K562 (cell line): ENCODE data around the gene SPDEF. TPM values are rescaled to one million over a fixed set of nuclear protein-coding genes. Genes with fewer than 3 reads are reported as not detected.

Experiments
- ATAC-seq: fragments of 200-7000 bp; cut with Tn5 transposase; 3 replicates; pipeline ENCODE4 v1.9.1; 2020; ENCODE audit warnings: moderate library complexity
- BruUV-seq: library from RNA; stranded (reverse); fragments of 400-500 nt; replicated peaks from 2 replicates; lab custom pipeline; 2021; lab: Mats Ljungman, UMichigan
- CTCF ChIA-PET: fragments of 300-600 bp; formaldehyde crosslinking; extraction: SDS; loops from one replicate; lab custom pipeline; 2021; ENCODE audit warnings: low intra/inter-chr PET ratio; lab: Yijun Ruan, JAX
- POLR2A ChIA-PET: fragments of 300-600, 350-650 bp; sonication (Branson Sonifier 250); formaldehyde crosslinking; extraction: SDS; loops from one replicate; lab custom pipeline; 2021; ENCODE audit warnings: antibody characterized with exemption, inconsistent platforms; lab: Yijun Ruan, JAX
- DNase-seq, 4 experiments: peaks; one replicate each; pipeline versions ENCODE4 v3.0.0 to v3.0.0-alpha.2; 2011 to 2018; ENCODE audit warnings: low spot score in 3 of 4, mixed read lengths in 3 of 4; ENCODE audit errors: extremely low read depth in 1 of 4
- FAIRE-seq: peaks from 2 replicates; lab custom pipeline; 2011; peaks lifted over from hg19 to GRCh38; lab: Jason Lieb, UNC
- H2AFZ ChIP-seq: 2 replicates; pipeline ENCODE4 v1.6.0; 2011; ENCODE audit warnings: low read depth, low read length, control low read depth, inconsistent platforms
- H3K27ac ChIP-seq: fragments of 200-600 bp; 3 replicates; pipeline ENCODE4 v1.8.0; 2011; ENCODE audit warnings: low read depth, mild to moderate bottlenecking, control low read depth, inconsistent platforms, low read length, moderate library complexity, mixed read lengths; ENCODE audit errors: extremely low read depth
- H3K27me3 ChIP-seq, 2 experiments: fragments of 300-600 bp in 1 of 2; 2 replicates in 1 of 2; 3 replicates in 1 of 2; pipeline versions ENCODE4 v1.6.0 to v1.8.0; 2011; ENCODE audit warnings: inconsistent platforms in 2 of 2, low read length in 2 of 2, mild to moderate bottlenecking in 1 of 2, mixed read lengths in 1 of 2, moderate library complexity in 1 of 2; ENCODE audit not compliant: control insufficient read depth in 2 of 2, insufficient read depth in 2 of 2
- H3K36me3 ChIP-seq: fragments of 300-600 bp; 3 replicates; pipeline ENCODE4 v1.8.0; 2011; ENCODE audit warnings: mild to moderate bottlenecking, low read length, inconsistent platforms; ENCODE audit not compliant: control insufficient read depth, insufficient read depth
- H3K4me1 ChIP-seq, 2 experiments: fragments of 200-600 bp in 1 of 2; replicated peaks in 1 of 2; 2 replicates in 1 of 2; 3 replicates in 1 of 2; pipeline versions ENCODE4 v1.5.1 to v1.8.0; 2011; ENCODE audit warnings: inconsistent platforms in 2 of 2, low read length in 2 of 2, mild to moderate bottlenecking in 1 of 2, mixed read lengths in 1 of 2, moderate library complexity in 1 of 2; ENCODE audit not compliant: control insufficient read depth in 2 of 2, insufficient read depth in 2 of 2
- H3K4me2 ChIP-seq: 2 replicates; pipeline ENCODE4 v1.6.1; 2011; ENCODE audit warnings: low read length, control low read depth, inconsistent platforms, mixed read lengths; ENCODE audit not compliant: insufficient read depth
- H3K4me3 ChIP-seq: fragments of 200-600 bp; sonication (generic), shearing (Covaris generic); 2 replicates; pipeline ENCODE4 v1.5.1; 2016; ENCODE audit warnings: control low read depth, inconsistent platforms
- H3K79me2 ChIP-seq: fragments of 200-600 bp; 3 replicates; pipeline ENCODE4 v1.8.0; 2011; ENCODE audit warnings: low read length, inconsistent platforms; ENCODE audit not compliant: control insufficient read depth, insufficient read depth
- H3K9ac ChIP-seq, 2 experiments: 2 replicates each; pipeline versions ENCODE4 v1.6.0 to v1.6.1; 2011; ENCODE audit warnings: low read depth in 2 of 2, low read length in 2 of 2, control low read depth in 1 of 2, inconsistent platforms in 1 of 2, mild to moderate bottlenecking in 1 of 2, mixed read lengths in 1 of 2; ENCODE audit not compliant: insufficient read depth in 1 of 2
- H3K9me1 ChIP-seq: one replicate; pipeline ENCODE4 v1.6.0; 2011; ENCODE audit warnings: inconsistent platforms, mild to moderate bottlenecking, low read length, moderate library complexity; ENCODE audit not compliant: control insufficient read depth, insufficient read depth
- H3K9me3 ChIP-seq: replicated peaks from 2 replicates; pipeline ENCODE4 v1.5.1; 2011; ENCODE audit warnings: low read depth, low read length, inconsistent platforms; ENCODE audit not compliant: control insufficient read depth, insufficient read depth
- H4K20me1 ChIP-seq: replicated peaks from 2 replicates; pipeline ENCODE4 v1.6.1; 2011; ENCODE audit warnings: low read length, inconsistent platforms, mixed read lengths; ENCODE audit not compliant: control insufficient read depth, insufficient read depth
- SUPT5H ChIP-seq: fragments of 450-650 bp; IDR thresholded peaks from 2 replicates; pipeline ENCODE4 v1.6.1; 2016
- ZFP36 ChIP-seq: fragments of 150-350 bp; IDR thresholded peaks from 2 replicates; pipeline ENCODE4 v1.6.1; 2018; ENCODE audit warnings: low read length, low read depth; ENCODE audit not compliant: partially characterized antibody
- ZNF124 ChIP-seq: sonication (generic); formaldehyde crosslinking; IDR thresholded peaks from 2 replicates; pipeline ENCODE4 v1.8.1; 2022; ENCODE audit warnings: missing genetic modification reagents
- ZNF395 ChIP-seq: fragments of 200-800 bp; sonication (Bioruptor generic); IDR thresholded peaks from 2 replicates; pipeline ENCODE4 v1.6.1; 2017; ENCODE audit warnings: missing genetic modification characterization, missing compliant biosample characterization
- WGBS: fragments of 100-300 bp; shearing (Covaris generic); methylation state at CpG from one replicate; pipeline ENCODE4 v1.1.6; 2016; ENCODE audit warnings: low coverage, mixed read lengths; ENCODE audit not compliant: insufficient coverage; ENCODE audit errors: missing lambda C conversion rate; 5-methylcytosine and 5-hydroxymethylcytosine counted together
- in situ Hi-C: fragments of 300-500 bp; cut with MboI; formaldehyde crosslinking; loops from 4 replicates; pipeline ENCODE4 v1.15.0; 2018; ENCODE audit warnings: inconsistent platforms, mixed read lengths
- intact Hi-C: fragments of 100-400 bp; cut with micrococcal nuclease; formaldehyde crosslinking; loops from 2 replicates; pipeline ENCODE4 v1.14.2; 2022
- polyA plus RNA-seq, 8 experiments: library from polyadenylated mRNA; depleted of rRNA in 4 of 8; stranded (reverse) in 5 of 8; unstranded in 3 of 8; fragments of >200 nt; fragmentation: Nextera tagmentation in 2 of 8; fragmentation: Illumina TruSeq in 1 of 8; extraction: Ambion mirVana in 2 of 8; extraction: Trizol in 1 of 8; gene quantifications; 2 replicates each; pipeline versions ENCODE4 v1.2.1 to v1.2.3, GENCODE V29; 2011 to 2014; ENCODE audit warnings: inconsistent platforms in 1 of 8, missing spikeins in 1 of 8
- total RNA-seq, 7 experiments: library from RNA; depleted of rRNA in 6 of 7; stranded (reverse); fragments of >200 nt in 6 of 7; fragmentation: Illumina TruSeq in 2 of 7; extraction: Trizol in 2 of 7; gene quantifications; 2 replicates each; pipeline versions ENCODE4 v1.2.1 to v1.2.3, GENCODE V29; 2011 to 2021; ENCODE audit warnings: low replicate concordance in 1 of 7

The SPDEF gene
- total and polyA plus RNA-seq, 9 of the 15 experiments (the other 6 are each of a cell fraction or from before 2014, with no cell fraction given): 0.04 to 0.12 (median 0.11) TPM; not detected in 5

GRCh38 chr6:34584694-34585093, 28.6 kb upstream of the SPDEF start:
- no peaks in the 10 kb centered on the region; the same call in 2 of the 3 replicates for H3K79me2 ChIP-seq
- H3K4me3 ChIP-seq: no peak overlapping the region
- peaks cover 4% of the 10 kb centered on the region for H3K9me1 ChIP-seq
- no peaks in the 10 kb centered on the region; a peak in 1 of 5 replicates for H3K27me3 ChIP-seq
- peaks cover 12% of the 10 kb centered on the region; the same call in 1 of the 2 replicates for H4K20me1 ChIP-seq
- no peak overlapping the region for H3K4me2 ChIP-seq
- 66% methylated on average over 9 of the region's 9 CpGs for WGBS
- no TSS peak for BruUV-seq
- in situ Hi-C loops: no loop called here
- FAIRE-seq (no peak), ATAC-seq (peak; percentile 24), DNase-seq (no peak)
- no peak overlapping the region for H2AFZ ChIP-seq
- no peak overlapping the region for H3K27ac ChIP-seq
- CTCF ChIA-PET: interaction anchor here (0.7 kb wide), 1 partner anchor 160 kb away, joined by 3 read pairs; no protein-coding TSS in a partner anchor
- TF ChIP-seq SUPT5H: 0 out of 2 replicates have a peak, but pooled peaks have one; percentile 21
- TF ChIP-seq ZNF395 (CRISPR knock-in tag): no peak
- TF ChIP-seq ZNF124 (CRISPR knock-in tag): no peak
- peak; percentile 8 for TF ChIP-seq ZFP36
- no peaks in the 10 kb centered on the region for H3K9me3 ChIP-seq
- POLR2A ChIA-PET: interaction anchor here (0.7 to 2.4 kb wide), 7 partner anchors 9 to 116 kb away, joined by 3 to 13 read pairs (median 5); no protein-coding TSS in a partner anchor
- intact Hi-C loops: no loop called here
- peaks cover 0 to 4% of the 10 kb centered on the region in 2 experiments; a peak in 2 of 5 replicates for H3K4me1 ChIP-seq
- H3K36me3 ChIP-seq: peaks cover 36% of the 10 kb centered on the region
- 0 out of 4 replicates have a peak overlapping the region, but pooled peaks of 1 of the 2 experiments have one; percentile 37 for H3K9ac ChIP-seq
